CD4-positive, alpha-beta T cell (primary cell): ENCODE measurements around the gene SDHAF2. TPM values are rescaled to one million over a fixed set of nuclear protein-coding genes. Genes with fewer than 3 reads are reported as not detected.
A peak's percentile ranks its signal among the peaks of the same experiment; 100 is the strongest.
"Not testable (repeated sequence)": the region's sequence is repeated elsewhere in the genome, so short reads cannot be mapped to it uniquely, and the experiment has no call there.

Experiments used
- ATAC-seq: fragments of 200-7000 bp; cut with Tn5 transposase; one replicate; pipeline ENCODE4 v1.10.0; 2022; ENCODE audit warnings: mild to moderate bottlenecking; ENCODE audit not compliant: poor library complexity
- CTCF ChIA-PET: fragments of 350-600 bp; sonication (Branson Sonifier 250); formaldehyde crosslinking; loops from one replicate; lab custom pipeline; 2021; ENCODE audit warnings: antibody characterized with exemption, inconsistent platforms; lab: Charles Lee
- POLR2A ChIA-PET: fragments of 350-600 bp; sonication (Branson Sonifier 250); formaldehyde crosslinking; loops from one replicate; lab custom pipeline; 2021; ENCODE audit warnings: antibody characterized with exemption, inconsistent platforms; lab: Charles Lee
- DNase-seq, 14 experiments: peaks; one replicate each; pipeline ENCODE4 v3.0.0-alpha.2; 2013 to 2020; ENCODE audit warnings: mixed read lengths in 2 of 14
- H3K27ac ChIP-seq, 2 donors: one replicate each; pipeline versions ENCODE4 v1.5.1 to v1.7.0; 2013; ENCODE audit warnings: low read length in 2 of 2, low read depth in 1 of 2, mild to moderate bottlenecking in 1 of 2
- H3K27me3 ChIP-seq, 2 experiments: 1 replicate in 1 of 2; 2 replicates in 1 of 2; pipeline versions ENCODE4 v1.6.1 to v1.7.0; 2013; ENCODE audit warnings: low read length in 2 of 2, control low read depth in 1 of 2, mild to moderate bottlenecking in 1 of 2, moderate library complexity in 1 of 2; ENCODE audit not compliant: insufficient read depth in 2 of 2, control insufficient read depth in 1 of 2
- H3K36me3 ChIP-seq: one replicate; pipeline ENCODE4 v1.6.1; 2013; ENCODE audit warnings: low read length, control low read depth; ENCODE audit not compliant: insufficient read depth
- H3K4me1 ChIP-seq: one replicate; pipeline ENCODE4 v1.6.1; 2013; ENCODE audit warnings: low read length, control low read depth; ENCODE audit not compliant: insufficient read depth
- H3K4me3 ChIP-seq: one replicate; pipeline ENCODE4 v1.5.1; 2013; ENCODE audit warnings: mild to moderate bottlenecking, low read length, moderate library complexity
- H3K9me3 ChIP-seq, 2 experiments: 1 replicate in 1 of 2; 2 replicates in 1 of 2; pipeline versions ENCODE4 v1.6.1 to v1.7.0; 2013; ENCODE audit warnings: low read length in 2 of 2, mild to moderate bottlenecking in 2 of 2, control low read depth in 1 of 2, moderate library complexity in 1 of 2; ENCODE audit not compliant: control insufficient read depth in 1 of 2, insufficient read depth in 1 of 2
- H3K27ac Mint-ChIP-seq: one replicate; pipeline ENCODE4 v1.8.0; 2020; ENCODE audit warnings: mixed read lengths
- H3K27me3 Mint-ChIP-seq: one replicate; pipeline ENCODE4 v1.8.0; 2021; ENCODE audit warnings: mixed read lengths
- H3K36me3 Mint-ChIP-seq: one replicate; pipeline ENCODE4 v1.8.0; 2021; ENCODE audit warnings: low read depth, mixed read lengths
- H3K4me1 Mint-ChIP-seq: one replicate; pipeline ENCODE4 v1.8.0; 2021; ENCODE audit warnings: low read depth, mixed read lengths
- H3K4me3 Mint-ChIP-seq: one replicate; pipeline ENCODE4 v1.8.0; 2020; ENCODE audit warnings: mild to moderate bottlenecking, mixed read lengths
- H3K9me3 Mint-ChIP-seq: one replicate; pipeline ENCODE4 v1.8.0; 2020; ENCODE audit warnings: mixed read lengths
- CTCF ChIP-seq: fragments of 200-600 bp; IDR thresholded peaks from one replicate; pipeline ENCODE4 v1.8.0; 2022; ENCODE audit warnings: antibody characterized with exemption, mild to moderate bottlenecking
- intact Hi-C, 2 experiments: fragments of 100-400 bp; cut with DNase I in 1 of 2; cut with micrococcal nuclease in 1 of 2; formaldehyde crosslinking; loops; one replicate each; pipeline versions ENCODE4 v1.15.1 to v1.9.0; 2023 to 2025; cut with DNase I, micrococcal nuclease
- polyA plus RNA-seq, 2 donors: library from polyadenylated mRNA; unstranded; fragments of 120-200 nt; gene quantifications; one replicate each; pipeline ENCODE4 v1.2.1, GENCODE V29; 2013
- total RNA-seq, 174 experiments: library from RNA in 2 of 174; stranded (reverse) in 2 of 174; gene quantifications; one replicate each; pipeline ENCODE4 v1.2.3 and lab custom pipeline; 2021 to 2026

SDHAF2 gene
- total RNA-seq: 10 to 100 TPM; 28.7 to 33.0 TPM
- 43.0 TPM for polyA plus RNA-seq (2013, experiment 1 of 2)
- 46.7 TPM for polyA plus RNA-seq (2013, experiment 2 of 2)
- 4.4 to 13.7 (median 8.8) reads per million in 172 experiments for total RNA-seq (lab: John Stamatoyannopoulos, UW)

GRCh38 chr11:61429691-61430582 is at the start of gene SDHAF2, which contains the start of gene CPSF7:
Gene SDHAF2, plus strand, starts transcription at chr11:61430124. Its CDS starts 23 bp downstream, at chr11:61430147.
Gene CPSF7, minus strand, starts transcription at chr11:61429975. Its CDS starts 740 bp downstream, at chr11:61429235.
- Mint-ChIP-seq H3K4me1 (peaks cover 81% of the 10 kb centered on the region), H3K9me3 (no peaks in the 10 kb centered on the region), H3K27me3 (no peaks in the 10 kb centered on the region), H3K27ac (peak within 1 kb of the TSS; percentile 99), H3K36me3 (peaks cover 73% of the 10 kb centered on the region), H3K4me3 (peak within 1 kb of the TSS; percentile 92)
- peak within 1 kb of the TSS; percentile 93 for H3K4me3 ChIP-seq
- peak within 1 kb of the TSS; percentile 99 for H3K27ac ChIP-seq
- no peaks in the 10 kb centered on the region for H3K27me3 ChIP-seq
- ATAC-seq (peak; percentile 81), DNase-seq (peak; percentile 94 to 99 (median 97))
- no peaks in the 10 kb centered on the region for H3K9me3 ChIP-seq
- ChIA-PET CTCF (interaction anchor here (1.1 to 2.7 kb wide), 7 partner anchors 10 to 94 kb away, joined by 3 to 15 read pairs (median 6); partner anchors contain the start of genes CYB561A3, TMEM138 and TMEM216), POLR2A (interaction anchor here (0.6 to 3.1 kb wide), 17 partner anchors 9 to 1814 kb away, joined by 3 to 45 read pairs (median 5); partner anchors contain the start of genes CYB561A3, DDB1, FTH1 and OSBP)
- H3K36me3 ChIP-seq: peaks cover 39% of the 10 kb centered on the region
- no peak for TF ChIP-seq CTCF
- H3K4me1 ChIP-seq: peaks cover 41% of the 10 kb centered on the region
- intact Hi-C loops: loop anchor here (1.0 to 10.0 kb wide), 6 partner anchors 38 to 695 kb away; partner anchors contain the start of genes TMEM216 (in 2 of the 2), FEN1 (in 1 of the 2), INCENP (in 1 of the 2) and PRPF19 (in 1 of the 2)

- H3K27me3 ChIP-seq: no peaks in the 10 kb centered on the region
- Mint-ChIP-seq H3K36me3 (peaks cover 19% of the 10 kb centered on the region), H3K9me3 (no peaks in the 10 kb centered on the region), H3K27ac (no peak overlapping the region), H3K27me3 (no peaks in the 10 kb centered on the region), H3K4me1 (peaks cover 7% of the 10 kb centered on the region), H3K4me3 (no peak overlapping the region)
- no peak for DNase-seq
- no peaks in the 10 kb centered on the region for H3K36me3 ChIP-seq
- H3K27ac ChIP-seq: no peak overlapping the region
- no peak for ATAC-seq
- no peak for TF ChIP-seq CTCF
- H3K9me3 ChIP-seq: no peaks in the 10 kb centered on the region
- ChIA-PET CTCF (interaction anchor here (9.3 kb wide), 1 partner anchor 45 kb away, joined by 173 read pairs; no protein-coding TSS in a partner anchor), POLR2A (interaction anchor here (1.5 to 2.2 kb wide), 2 partner anchors 12 to 19 kb away, joined by 4 to 9 read pairs; partner anchors contain the start of genes CYB561A3, TMEM138 and TMEM216)
- no peak overlapping the region for H3K4me3 ChIP-seq
- H3K4me1 ChIP-seq: peaks cover 5% of the 10 kb centered on the region
- intact Hi-C loops: no loop called here
Observed at GRCh38 chr11:61380884-61381283, 49.0 kb upstream of the SDHAF2 start.

GRCh38 chr11:61383859-61384258 is 46.1 kb upstream of the SDHAF2 start:
- H3K36me3 ChIP-seq, ATAC-seq, H3K4me1 ChIP-seq, H3K27ac ChIP-seq, H3K27me3 Mint-ChIP-seq, H3K27ac Mint-ChIP-seq, H3K4me3 Mint-ChIP-seq, H3K4me1 Mint-ChIP-seq, H3K4me3 ChIP-seq, DNase-seq, H3K36me3 Mint-ChIP-seq, H3K9me3 Mint-ChIP-seq, H3K9me3 ChIP-seq, H3K27me3 ChIP-seq: not testable (repeated sequence)
- ChIA-PET POLR2A (interaction anchor here (2.9 to 3.2 kb wide), 3 partner anchors 22 to 50 kb away, joined by 20 to 43 read pairs (median 26); partner anchors contain the start of genes CYB561A3, DDB1, TKFC and TMEM138), CTCF (interaction anchor here (2.5 to 9.3 kb wide), 2 partner anchors 17 to 48 kb away, joined by 11 to 173 read pairs; no protein-coding TSS in a partner anchor)
- intact Hi-C loops: loop anchor here in 1 of 2 experiments (2.0 kb wide), 1 partner anchor 553 kb away; no protein-coding TSS in a partner anchor
